ENCODE data around the gene GOLGA8S.
"Not testable (repeated sequence)": the region's sequence is repeated elsewhere in the genome, so short reads cannot be mapped to it uniquely, and the experiment has no call there.

DNA sequence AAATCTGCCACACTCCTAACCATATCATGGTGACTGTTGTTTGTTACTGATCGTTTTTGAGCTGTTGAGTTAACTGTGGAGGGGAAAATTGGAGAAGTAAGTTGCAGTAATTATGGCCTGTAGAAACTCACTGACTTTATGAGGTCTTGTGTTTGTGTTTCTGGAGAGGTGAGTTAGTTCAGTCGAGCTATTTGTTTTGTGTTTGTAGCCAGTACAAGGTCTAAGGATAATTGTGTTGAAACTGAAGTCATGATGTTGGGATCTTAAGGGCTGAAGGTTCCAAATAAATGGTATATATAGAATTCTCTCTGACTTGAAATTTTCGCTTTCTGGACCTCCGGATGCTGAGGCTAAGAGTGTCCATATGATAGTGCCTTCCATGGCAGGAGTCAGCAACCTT lies 49.7 kb upstream of the GOLGA8S start:
- TF ChIP-seq, protein P1, sequence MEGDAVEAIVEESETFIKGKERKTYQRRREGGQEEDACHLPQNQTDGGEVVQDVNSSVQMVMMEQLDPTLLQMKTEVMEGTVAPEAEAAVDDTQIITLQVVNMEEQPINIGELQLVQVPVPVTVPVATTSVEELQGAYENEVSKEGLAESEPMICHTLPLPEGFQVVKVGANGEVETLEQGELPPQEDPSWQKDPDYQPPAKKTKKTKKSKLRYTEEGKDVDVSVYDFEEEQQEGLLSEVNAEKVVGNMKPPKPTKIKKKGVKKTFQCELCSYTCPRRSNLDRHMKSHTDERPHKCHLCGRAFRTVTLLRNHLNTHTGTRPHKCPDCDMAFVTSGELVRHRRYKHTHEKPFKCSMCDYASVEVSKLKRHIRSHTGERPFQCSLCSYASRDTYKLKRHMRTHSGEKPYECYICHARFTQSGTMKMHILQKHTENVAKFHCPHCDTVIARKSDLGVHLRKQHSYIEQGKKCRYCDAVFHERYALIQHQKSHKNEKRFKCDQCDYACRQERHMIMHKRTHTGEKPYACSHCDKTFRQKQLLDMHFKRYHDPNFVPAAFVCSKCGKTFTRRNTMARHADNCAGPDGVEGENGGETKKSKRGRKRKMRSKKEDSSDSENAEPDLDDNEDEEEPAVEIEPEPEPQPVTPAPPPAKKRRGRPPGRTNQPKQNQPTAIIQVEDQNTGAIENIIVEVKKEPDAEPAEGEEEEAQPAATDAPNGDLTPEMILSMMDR (IDR thresholded peaks at IDR 0.05; ENCODE audit: low read depth, low read length, poor library complexity, severe bottlenecking), result not testable (repeated sequence)
- TF ChIP-seq EZH2phosphoT487 (IDR thresholded peaks at IDR 0.05; ENCODE audit: borderline replicate concordance, low read length), result not testable (repeated sequence)
